AG09309 (cell line): ENCODE data around the gene NFIX.

Experiments used
- DNase-seq: peaks from one replicate; pipeline ENCODE4 v3.0.0-alpha.2; 2010; ENCODE audit warnings: low read depth
- H3K4me3 ChIP-seq: 2 replicates; pipeline ENCODE4 v1.5.1; 2011; ENCODE audit warnings: mild to moderate bottlenecking, low read depth, low read length, moderate library complexity; ENCODE audit not compliant: control insufficient read depth
- CTCF ChIP-seq: IDR thresholded peaks from 2 replicates; pipeline ENCODE4 v1.5.1; 2011; ENCODE audit warnings: mild to moderate bottlenecking, low read depth, low read length, inconsistent platforms; ENCODE audit not compliant: insufficient read depth, control insufficient read depth; ENCODE audit errors: missing control alignments

Gene NFIX

GRCh38 chr19:13117772-13118423 is 122.6 kb downstream of the NFIX start, which contains the start of gene NACC1:
TSS of gene NACC1 (plus strand) at chr19:13118264. CDS start at chr19:13135208, 16,944 bp downstream.
- H3K4me3 ChIP-seq = peak within 1 kb of the TSS; percentile 95
- no peak for DNase-seq
- no peak for TF ChIP-seq CTCF

GRCh38 chr19:13118424-13119193 is 123.3 kb downstream of the NFIX start:
- DNase-seq = no peak
- peak overlapping the region; percentile 95 for H3K4me3 ChIP-seq
- no peak for TF ChIP-seq CTCF

GRCh38 chr19:13119627-13120026 is 124.4 kb downstream of the NFIX start:
- no peak for DNase-seq
- H3K4me3 ChIP-seq = peak overlapping the region; percentile 95
- TF ChIP-seq CTCF = no peak

GRCh38 chr19:13120031-13120430 is 124.8 kb downstream of the NFIX start:
- TF ChIP-seq CTCF = no peak
- H3K4me3 ChIP-seq = peak overlapping the region; percentile 95; the same call in 1 of the 2 replicates
- no peak for DNase-seq

- TF ChIP-seq CTCF = no peak
- peak overlapping the region; percentile 20 for H3K4me3 ChIP-seq
- peak; percentile 64 for DNase-seq
Measured at GRCh38 chr19:13120817-13121216, 125.5 kb downstream of the NFIX start.

- no peak overlapping the region; the same call in 1 of the 2 replicates for H3K4me3 ChIP-seq
- DNase-seq = no peak
- TF ChIP-seq CTCF = no peak
Measured at GRCh38 chr19:13121551-13122274, 126.4 kb downstream of the NFIX start.
